OCI-LY7 (cell line): ENCODE results near the gene SPOP. TPM values are rescaled to one million over a fixed set of nuclear protein-coding genes. Genes with fewer than 3 reads are reported as not detected.

Experiments
- BruUV-seq: library from RNA; stranded (reverse); fragments of 400-500 nt; replicated peaks from 2 replicates; lab custom pipeline; 2021; lab: Mats Ljungman, UMichigan
- CTCF ChIA-PET: fragments of 300-600 bp; sonication (Branson Sonifier 250); formaldehyde crosslinking; loops from one replicate; lab custom pipeline; 2022; ENCODE audit warnings: antibody characterized with exemption; ENCODE audit not compliant: unreplicated experiment; lab: Charles Lee
- POLR2A ChIA-PET: fragments of 300-600 bp; sonication (Branson Sonifier 250); formaldehyde crosslinking; loops from one replicate; lab custom pipeline; 2022; ENCODE audit warnings: antibody characterized with exemption; lab: Charles Lee
- DNase-seq: peaks from one replicate; pipeline ENCODE4 v3.0.0-alpha.2; 2015; ENCODE audit warnings: low spot score
- H2AFZ ChIP-seq: fragments of 200-600 bp; sonication (generic), shearing (Covaris generic); 2 replicates; pipeline ENCODE4 v1.6.1; 2014; ENCODE audit warnings: mild to moderate bottlenecking, antibody characterized with exemption, low read length, moderate library complexity
- H3K27ac ChIP-seq: fragments of 200-600 bp; sonication (generic); 2 replicates; pipeline ENCODE4 v1.5.1; 2014; ENCODE audit warnings: mixed run types, low read depth, mild to moderate bottlenecking, moderate library complexity, low read length, inconsistent platforms; ENCODE audit not compliant: poor library complexity, severe bottlenecking
- H3K36me3 ChIP-seq: fragments of 200-600 bp; sonication (generic); 2 replicates; pipeline ENCODE4 v1.6.1; 2014; ENCODE audit warnings: mild to moderate bottlenecking, antibody characterized with exemption, low read length, moderate library complexity, mixed read lengths; ENCODE audit not compliant: insufficient read depth
- H3K4me1 ChIP-seq: fragments of 200-600 bp; sonication (generic); 2 replicates; pipeline ENCODE4 v1.5.1; 2014; ENCODE audit warnings: mild to moderate bottlenecking, low read length; ENCODE audit not compliant: insufficient read depth, poor library complexity, severe bottlenecking
- H3K4me2 ChIP-seq: fragments of 200-600 bp; sonication (generic); 2 replicates; pipeline ENCODE4 v1.6.1; 2014; ENCODE audit warnings: mild to moderate bottlenecking, low read length
- H3K4me3 ChIP-seq: fragments of 200-600 bp; sonication (generic); 2 replicates; pipeline ENCODE4 v1.5.1; 2014; ENCODE audit warnings: mild to moderate bottlenecking, low read depth, low read length; ENCODE audit not compliant: poor library complexity, severe bottlenecking
- H3K79me2 ChIP-seq: fragments of 200-600 bp; sonication (generic); 2 replicates; pipeline ENCODE4 v1.6.1; 2016; ENCODE audit warnings: low read depth, mild to moderate bottlenecking, low read length, moderate library complexity, mixed read lengths; ENCODE audit not compliant: insufficient read depth
- H3K9me2 ChIP-seq: fragments of 200-600 bp; sonication (generic); 2 replicates; pipeline ENCODE4 v1.6.1; 2016; ENCODE audit warnings: mild to moderate bottlenecking, low read length, mixed read lengths; ENCODE audit not compliant: insufficient read depth
- H3K9me3 ChIP-seq: fragments of 200-600 bp; sonication (generic); 2 replicates; pipeline ENCODE4 v1.6.1; 2014; ENCODE audit warnings: mild to moderate bottlenecking, mixed run types, low read length, mixed read lengths
- H4K20me1 ChIP-seq: fragments of 200-600 bp; sonication (generic); 2 replicates; pipeline ENCODE4 v1.6.1; 2014; ENCODE audit warnings: mild to moderate bottlenecking, antibody characterized with exemption, low read length, moderate library complexity, mixed read lengths; ENCODE audit not compliant: insufficient read depth
- EZH2phosphoT487 ChIP-seq: fragments of 200-600 bp; sonication (generic); IDR thresholded peaks from 2 replicates; pipeline ENCODE4 v1.6.1; 2018; ENCODE audit warnings: low read depth, borderline replicate concordance, mild to moderate bottlenecking, mixed run types, antibody characterized with exemption, low read length, moderate library complexity, mixed read lengths
- intact Hi-C: fragments of 100-400 bp; cut with micrococcal nuclease; formaldehyde crosslinking; loops from one replicate; pipeline ENCODE4 v1.10.0; 2022; ENCODE audit not compliant: unreplicated experiment
- total RNA-seq, 2 experiments: library from RNA; depleted of rRNA in 1 of 2; stranded (reverse); fragments of >200 nt in 1 of 2; shearing (Covaris generic) in 1 of 2; gene quantifications; 2 replicates each; pipeline ENCODE4 v1.2.3, GENCODE V29; 2014 to 2022
- TF ChIP-seq, protein P1 (sequence below): fragments of 200-600 bp; sonication (generic); conservative IDR thresholded peaks from 2 replicates; pipeline ENCODE4 v1.5.1; 2014; ENCODE audit warnings: mild to moderate bottlenecking, antibody characterized with exemption, low read length, moderate library complexity, mixed read lengths

The SPOP gene
- total RNA-seq, 2 experiments from 2014 or later = 37.8 to 69.0 TPM

DNA sequence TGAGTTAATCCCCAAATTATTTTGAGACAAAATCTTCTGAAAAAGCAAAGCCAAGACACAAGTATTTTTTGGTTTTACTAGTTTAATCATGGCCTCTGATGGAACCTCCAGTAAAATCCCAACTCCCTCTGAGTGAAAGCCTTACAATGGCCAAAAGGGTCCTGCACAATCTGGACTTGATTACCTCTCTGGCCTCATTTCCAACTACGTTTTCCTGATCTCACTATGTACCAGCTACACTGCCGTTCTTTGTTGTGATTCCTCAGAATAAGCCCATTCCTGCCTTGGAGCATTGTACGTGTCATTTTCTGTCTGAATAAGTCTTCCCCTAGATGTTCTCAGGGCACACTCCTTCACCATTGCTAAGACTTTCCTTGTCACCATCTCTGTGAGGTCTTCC lies 37.3 kb downstream of the SPOP start:
- no peak for TF ChIP-seq EZH2phosphoT487
- TF ChIP-seq, protein P1, sequence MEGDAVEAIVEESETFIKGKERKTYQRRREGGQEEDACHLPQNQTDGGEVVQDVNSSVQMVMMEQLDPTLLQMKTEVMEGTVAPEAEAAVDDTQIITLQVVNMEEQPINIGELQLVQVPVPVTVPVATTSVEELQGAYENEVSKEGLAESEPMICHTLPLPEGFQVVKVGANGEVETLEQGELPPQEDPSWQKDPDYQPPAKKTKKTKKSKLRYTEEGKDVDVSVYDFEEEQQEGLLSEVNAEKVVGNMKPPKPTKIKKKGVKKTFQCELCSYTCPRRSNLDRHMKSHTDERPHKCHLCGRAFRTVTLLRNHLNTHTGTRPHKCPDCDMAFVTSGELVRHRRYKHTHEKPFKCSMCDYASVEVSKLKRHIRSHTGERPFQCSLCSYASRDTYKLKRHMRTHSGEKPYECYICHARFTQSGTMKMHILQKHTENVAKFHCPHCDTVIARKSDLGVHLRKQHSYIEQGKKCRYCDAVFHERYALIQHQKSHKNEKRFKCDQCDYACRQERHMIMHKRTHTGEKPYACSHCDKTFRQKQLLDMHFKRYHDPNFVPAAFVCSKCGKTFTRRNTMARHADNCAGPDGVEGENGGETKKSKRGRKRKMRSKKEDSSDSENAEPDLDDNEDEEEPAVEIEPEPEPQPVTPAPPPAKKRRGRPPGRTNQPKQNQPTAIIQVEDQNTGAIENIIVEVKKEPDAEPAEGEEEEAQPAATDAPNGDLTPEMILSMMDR = no peak
- intact Hi-C loops = no loop called here
- ChIA-PET POLR2A (no interaction called here), CTCF (no interaction called here)
- BruUV-seq = no TSS peak
- Histone ChIP-seq H3K9me2 (no peaks in the 10 kb centered on the region), H3K9me3 (peaks cover 9% of the 10 kb centered on the region; the same call in 1 of the 2 replicates), H3K4me2 (no peak overlapping the region), H3K4me1 (no peaks in the 10 kb centered on the region), H3K79me2 (peaks cover 38% of the 10 kb centered on the region; the same call in 1 of the 2 replicates), H2AFZ (no peak overlapping the region), H4K20me1 (no peaks in the 10 kb centered on the region), H3K36me3 (peaks cover 29% of the 10 kb centered on the region), H3K27ac (no peak overlapping the region), H3K4me3 (no peak overlapping the region)
- no peak for DNase-seq

DNA sequence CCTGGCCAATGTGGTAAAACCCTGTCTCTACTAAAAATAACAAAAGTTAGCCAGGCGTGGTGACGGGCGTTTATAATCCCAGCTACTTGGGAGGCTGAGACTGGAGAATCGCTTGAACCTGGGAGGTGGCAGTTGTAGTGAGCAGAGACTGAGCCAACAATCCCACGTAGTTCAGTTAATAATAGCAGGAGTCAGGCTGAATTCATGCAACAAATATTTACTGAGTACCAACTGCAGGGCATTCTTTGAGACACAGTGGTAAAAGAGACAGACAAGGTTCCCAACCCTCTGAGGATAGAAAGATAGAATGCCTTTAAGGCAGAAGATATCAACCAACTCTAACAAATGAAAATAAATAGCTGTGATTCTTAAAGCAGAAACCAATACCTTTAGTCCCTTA lies 39.1 kb downstream of the SPOP start:
- CTCF ChIA-PET = no interaction called here

DNA sequence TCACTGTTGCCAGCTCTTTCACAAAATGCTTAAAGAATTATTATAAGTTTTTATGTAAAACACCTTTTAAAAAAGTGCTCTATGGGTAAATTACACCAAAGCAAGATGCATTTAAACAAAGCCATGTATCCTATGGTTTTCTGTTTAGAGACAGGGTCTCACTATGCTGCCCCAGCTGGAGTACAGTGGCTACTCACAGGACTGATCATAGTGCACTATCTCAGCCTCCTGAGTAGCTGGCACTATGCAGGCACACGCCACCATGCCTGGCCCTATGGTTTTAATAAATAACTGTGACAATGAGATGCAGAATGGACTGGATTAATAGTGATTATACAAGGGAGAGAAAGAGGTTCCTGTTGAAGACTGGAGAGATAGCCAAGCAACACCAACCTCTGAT lies 40.2 kb downstream of the SPOP start:
- TF ChIP-seq EZH2phosphoT487 = no peak
- TF ChIP-seq, protein P1 = no peak
- Histone ChIP-seq H3K27ac (no peak overlapping the region), H3K4me1 (no peaks in the 10 kb centered on the region), H3K9me2 (no peaks in the 10 kb centered on the region), H3K9me3 (peaks cover 9% of the 10 kb centered on the region; the same call in 1 of the 2 replicates), H3K79me2 (peaks cover 26% of the 10 kb centered on the region; the same call in 1 of the 2 replicates), H3K4me2 (no peak overlapping the region), H4K20me1 (no peaks in the 10 kb centered on the region), H3K4me3 (no peak overlapping the region), H3K36me3 (peaks cover 34% of the 10 kb centered on the region), H2AFZ (no peak overlapping the region)
- CTCF ChIA-PET = no interaction called here
- intact Hi-C loops = no loop called here
- no TSS peak for BruUV-seq
- POLR2A ChIA-PET = no interaction called here
- no peak for DNase-seq

More for the DNA sequence above, 39.1 kb downstream of the SPOP start:
- H4K20me1 ChIP-seq = no peaks in the 10 kb centered on the region
- H3K4me3 ChIP-seq = no peak overlapping the region
- H3K9me2 ChIP-seq = no peaks in the 10 kb centered on the region
- H2AFZ ChIP-seq = no peak overlapping the region
- H3K9me3 ChIP-seq = peaks cover 9% of the 10 kb centered on the region; the same call in 1 of the 2 replicates
- no peak overlapping the region for H3K4me2 ChIP-seq
- intact Hi-C loops = no loop called here
- peaks cover 29% of the 10 kb centered on the region for H3K36me3 ChIP-seq
- H3K79me2 ChIP-seq = peaks cover 26% of the 10 kb centered on the region; the same call in 1 of the 2 replicates
- no peaks in the 10 kb centered on the region for H3K4me1 ChIP-seq
- DNase-seq = no peak
- no peak for TF ChIP-seq EZH2phosphoT487
- TF ChIP-seq, protein P1 = no peak
- POLR2A ChIA-PET = no interaction called here
- no peak overlapping the region for H3K27ac ChIP-seq
- BruUV-seq = no TSS peak
